Spleen (tissue), 11 donors: ENCODE measurements around the gene YPEL3. TPM values are rescaled to one million over a fixed set of nuclear protein-coding genes. Genes with fewer than 3 reads are reported as not detected.
A peak's percentile ranks its signal among the peaks of the same experiment; 100 is the strongest.

Source experiments
- DNase-seq: peaks from one replicate; pipeline ENCODE4 v3.0.0-alpha.2; 2020
- H3K27ac ChIP-seq, 8 donors: fragments of 200-600 bp; sonication (generic) in 7 of 8; 1 replicate in 4 of 8; 2 replicates in 4 of 8; pipeline versions ENCODE4 v1.5.0 to v1.8.0; 2016 to 2021; ENCODE audit warnings: inconsistent platforms in 4 of 8, mild to moderate bottlenecking in 4 of 8, moderate library complexity in 1 of 8
- H3K27me3 ChIP-seq, 7 donors: fragments of 200-600 bp; sonication (generic) in 6 of 7; replicated peaks in 1 of 7; 1 replicate in 4 of 7; 2 replicates in 3 of 7; pipeline versions ENCODE4 v1.5.0 to v1.8.0; 2016 to 2021; ENCODE audit warnings: inconsistent platforms in 3 of 7, mild to moderate bottlenecking in 1 of 7
- H3K36me3 ChIP-seq, 6 donors: fragments of 200-600 bp; sonication (generic) in 5 of 6; 1 replicate in 4 of 6; 2 replicates in 2 of 6; pipeline versions ENCODE4 v1.5.0 to v1.8.0; 2016 to 2021; ENCODE audit warnings: inconsistent platforms in 2 of 6
- H3K4me1 ChIP-seq, 6 donors: fragments of 200-600 bp; sonication (generic) in 5 of 6; 1 replicate in 3 of 6; 2 replicates in 3 of 6; pipeline versions ENCODE4 v1.5.0 to v1.8.0; 2016 to 2021; ENCODE audit warnings: inconsistent platforms in 3 of 6
- H3K4me3 ChIP-seq, 8 donors: fragments of 200-600 bp; sonication (generic) in 7 of 8; 1 replicate in 4 of 8; 2 replicates in 4 of 8; pipeline versions ENCODE4 v1.5.0 to v1.8.0; 2016 to 2021; ENCODE audit warnings: inconsistent platforms in 4 of 8, mild to moderate bottlenecking in 4 of 8, moderate library complexity in 2 of 8
- H3K9me3 ChIP-seq, 8 donors: fragments of 200-600 bp; sonication (generic) in 7 of 8; 1 replicate in 4 of 8; 2 replicates in 4 of 8; pipeline versions ENCODE4 v1.5.0 to v1.8.0; 2016 to 2021; ENCODE audit warnings: inconsistent platforms in 4 of 8
- POLR2A ChIP-seq, 3 donors: fragments of 450-650 bp; IDR thresholded peaks; one replicate each; pipeline ENCODE4 v1.5.1; 2017; ENCODE audit warnings: antibody characterized with exemption in 3 of 3, mild to moderate bottlenecking in 1 of 3
- POLR2AphosphoS5 ChIP-seq, 3 donors: sonication (generic); formaldehyde crosslinking; IDR thresholded peaks; one replicate each; pipeline ENCODE4 v1.5.1; 2017; ENCODE audit warnings: antibody characterized with exemption in 3 of 3
- WGBS, 5 donors: extraction: QIAGEN DNeasy Blood & Tissue Kit in 3 of 5; methylation state at CpG; one replicate each; pipeline versions ENCODE4 v1.1.5 to v1.1.7; 2013 to 2018; 5-methylcytosine and 5-hydroxymethylcytosine counted together
- intact Hi-C: fragments of 100-400 bp; cut with DNase I; formaldehyde crosslinking; loops from one replicate; pipeline ENCODE4 v1.15.0; 2023; ENCODE audit warnings: low total_unique reads
- polyA plus RNA-seq, 3 donors: library from polyadenylated mRNA; stranded (reverse); fragments of 200-250 nt; gene quantifications; one replicate each; pipeline ENCODE4 v1.2.1, GENCODE V29; 2013
- total RNA-seq, 7 donors: library from RNA; depleted of rRNA in 3 of 7; stranded (reverse); fragments of >200 nt in 3 of 7; fragmentation: NEBNext Ultra II Directional in 4 of 7; extraction: Animal tissue kit (Norgen Biotek cat#: 25700) in 4 of 7; gene quantifications; one replicate each; pipeline versions ENCODE4 v1.1.0 to v1.2.1, GENCODE V29; 2016 to 2021
- TF ChIP-seq, protein P1 (sequence below), 11 experiments: fragments of 200-600 bp in 7 of 11; fragments of 450-650 bp in 4 of 11; sonication (generic) in 4 of 11; IDR thresholded peaks in 8 of 11; conservative IDR thresholded peaks in 3 of 11; 1 replicate in 7 of 11; 2 replicates in 4 of 11; pipeline versions ENCODE4 v1.4.0 to v1.8.0; 2016 to 2021; ENCODE audit warnings: antibody characterized with exemption in 11 of 11, inconsistent platforms in 4 of 11, mild to moderate bottlenecking in 1 of 11
- donor health status: healthy with polysubstance abuse.
- donor health status: DM: no; HTN: no; CAD: no; lungs with moderate emphysema.
- donor health status: DM: no; HTN: no; CAD: no.
- donor health status: Bipolar disorder and iron deficiency.
- donor health status: healthy.
- donor health status: DM: no; HTN: no; CAD: no.
- donor health status: DM: yes; HTN: yes; CAD: no.

Gene YPEL3
- total and polyA plus RNA-seq, 10 donors, result 108 to 234 (median 143) TPM

DNA sequence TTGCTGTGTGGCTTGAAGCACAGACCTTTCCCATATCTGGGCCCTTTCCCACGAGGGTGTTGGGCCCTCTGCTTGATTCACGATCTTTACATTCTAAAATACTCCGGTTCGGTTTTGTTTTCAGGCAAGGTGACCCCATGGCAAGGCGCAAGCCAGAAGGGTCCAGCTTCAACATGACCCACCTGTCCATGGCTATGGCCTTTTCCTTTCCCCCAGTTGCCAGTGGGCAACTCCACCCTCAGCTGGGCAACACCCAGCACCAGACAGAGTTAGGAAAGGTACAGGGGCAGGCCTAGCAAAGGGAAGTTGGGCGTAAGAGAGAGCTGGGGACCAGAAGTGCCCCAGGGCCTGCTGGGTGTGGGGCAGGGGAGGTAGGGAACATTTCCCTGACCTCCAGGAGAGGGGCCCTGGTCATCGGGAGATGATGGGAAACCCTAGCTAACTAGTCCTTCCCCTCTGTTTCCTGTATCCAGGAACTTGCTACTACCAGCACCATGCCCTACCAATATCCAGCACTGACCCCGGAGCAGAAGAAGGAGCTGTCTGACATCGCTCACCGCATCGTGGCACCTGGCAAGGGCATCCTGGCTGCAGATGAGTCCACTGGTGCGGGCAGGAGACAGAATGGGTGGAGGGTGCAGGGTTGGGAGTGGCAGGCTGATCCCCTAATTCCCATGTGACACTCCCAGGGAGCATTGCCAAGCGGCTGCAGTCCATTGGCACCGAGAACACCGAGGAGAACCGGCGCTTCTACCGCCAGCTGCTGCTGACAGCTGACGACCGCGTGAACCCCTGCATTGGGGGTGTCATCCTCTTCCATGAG is 29.0 kb downstream of the YPEL3 start:
- H3K4me1 ChIP-seq, result peaks cover 33 to 78% (median 62%) of the 10 kb centered on the region in 6 donors
- 56 to 70% (median 64%) methylated on average over 16 to 21 of the region's 21 CpGs for WGBS, 5 donors
- no peaks in the 10 kb centered on the region for H3K9me3 ChIP-seq
- intact Hi-C loops, result no loop called here
- no peaks in the 10 kb centered on the region for H3K27me3 ChIP-seq
- H3K27ac ChIP-seq, result peak overlapping the region; percentile 93 to 100 (median 98)
- H3K36me3 ChIP-seq, result peaks cover 10 to 54% (median 51%) of the 10 kb centered on the region in 6 donors
- TF ChIP-seq POLR2A (IDR thresholded peaks at IDR 0.05) (no peak), POLR2AphosphoS5 (IDR thresholded peaks at IDR 0.05) (peak in 1 of 3 donors; percentile 35)
- H3K4me3 ChIP-seq, result peak overlapping the region; percentile 65 to 99 (median 90)
- no peak for DNase-seq

DNA sequence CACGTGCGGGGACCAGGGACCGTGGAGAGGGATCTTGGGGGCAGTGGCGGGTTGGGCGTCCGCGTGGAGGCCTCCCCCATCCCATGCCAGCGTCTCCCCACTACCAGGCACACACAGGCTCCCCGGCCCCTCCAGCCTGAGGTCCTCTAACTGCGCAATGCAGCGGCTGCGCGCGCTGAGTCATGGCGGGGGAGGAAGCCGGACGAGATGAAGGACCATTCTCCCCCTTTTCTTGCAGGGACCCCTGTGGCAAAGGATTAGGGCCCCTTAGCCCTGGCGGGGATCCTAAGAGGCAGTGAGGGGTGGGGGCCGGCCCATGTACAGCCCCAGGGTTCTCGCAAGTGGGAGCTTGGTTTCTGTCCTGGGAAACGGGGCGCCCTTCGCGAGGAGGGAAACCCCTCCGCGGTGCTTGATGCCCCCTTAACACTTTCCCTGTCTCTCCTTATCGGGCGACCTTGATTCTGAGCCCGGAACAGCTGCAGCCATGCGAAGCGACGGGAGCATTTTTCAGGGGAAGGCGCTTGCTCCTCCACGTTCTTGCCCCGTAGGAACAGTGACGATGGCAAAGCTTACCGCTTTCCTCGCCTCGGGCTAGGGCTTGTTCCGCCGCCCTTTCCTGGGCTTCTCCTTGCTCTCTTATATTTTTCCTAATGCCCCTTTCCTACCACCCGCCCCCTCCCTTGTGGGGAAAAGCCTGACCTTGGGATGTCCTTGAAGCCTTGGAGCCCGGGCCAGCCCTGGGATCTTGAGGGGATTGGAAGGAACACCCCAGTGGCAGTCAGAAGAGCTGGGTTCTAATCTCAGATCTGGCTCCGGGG is 29.9 kb downstream of the YPEL3 start:
- peaks cover 10 to 46% (median 43%) of the 10 kb centered on the region in 6 donors for H3K36me3 ChIP-seq
- H3K4me3 ChIP-seq, result peak overlapping the region; percentile 65 to 99 (median 90)
- intact Hi-C loops, result no loop called here
- no peaks in the 10 kb centered on the region for H3K27me3 ChIP-seq
- no peak for DNase-seq
- 1 to 2% (median 1%) methylated on average over 33 to 44 of the region's 44 CpGs for WGBS, 5 donors
- peak overlapping the region; percentile 93 to 100 (median 98) for H3K27ac ChIP-seq
- peaks cover 33 to 74% (median 61%) of the 10 kb centered on the region in 6 donors for H3K4me1 ChIP-seq
- TF ChIP-seq, protein P1, sequence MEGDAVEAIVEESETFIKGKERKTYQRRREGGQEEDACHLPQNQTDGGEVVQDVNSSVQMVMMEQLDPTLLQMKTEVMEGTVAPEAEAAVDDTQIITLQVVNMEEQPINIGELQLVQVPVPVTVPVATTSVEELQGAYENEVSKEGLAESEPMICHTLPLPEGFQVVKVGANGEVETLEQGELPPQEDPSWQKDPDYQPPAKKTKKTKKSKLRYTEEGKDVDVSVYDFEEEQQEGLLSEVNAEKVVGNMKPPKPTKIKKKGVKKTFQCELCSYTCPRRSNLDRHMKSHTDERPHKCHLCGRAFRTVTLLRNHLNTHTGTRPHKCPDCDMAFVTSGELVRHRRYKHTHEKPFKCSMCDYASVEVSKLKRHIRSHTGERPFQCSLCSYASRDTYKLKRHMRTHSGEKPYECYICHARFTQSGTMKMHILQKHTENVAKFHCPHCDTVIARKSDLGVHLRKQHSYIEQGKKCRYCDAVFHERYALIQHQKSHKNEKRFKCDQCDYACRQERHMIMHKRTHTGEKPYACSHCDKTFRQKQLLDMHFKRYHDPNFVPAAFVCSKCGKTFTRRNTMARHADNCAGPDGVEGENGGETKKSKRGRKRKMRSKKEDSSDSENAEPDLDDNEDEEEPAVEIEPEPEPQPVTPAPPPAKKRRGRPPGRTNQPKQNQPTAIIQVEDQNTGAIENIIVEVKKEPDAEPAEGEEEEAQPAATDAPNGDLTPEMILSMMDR (IDR thresholded peaks at IDR 0.05 in 8 of 11, conservative IDR thresholded peaks at IDR 0.05 in 3 of 11), result peak in 1 of 11 experiments; percentile 1
- TF ChIP-seq POLR2A (IDR thresholded peaks at IDR 0.05), result no peak
- H3K9me3 ChIP-seq, result no peaks in the 10 kb centered on the region

DNA sequence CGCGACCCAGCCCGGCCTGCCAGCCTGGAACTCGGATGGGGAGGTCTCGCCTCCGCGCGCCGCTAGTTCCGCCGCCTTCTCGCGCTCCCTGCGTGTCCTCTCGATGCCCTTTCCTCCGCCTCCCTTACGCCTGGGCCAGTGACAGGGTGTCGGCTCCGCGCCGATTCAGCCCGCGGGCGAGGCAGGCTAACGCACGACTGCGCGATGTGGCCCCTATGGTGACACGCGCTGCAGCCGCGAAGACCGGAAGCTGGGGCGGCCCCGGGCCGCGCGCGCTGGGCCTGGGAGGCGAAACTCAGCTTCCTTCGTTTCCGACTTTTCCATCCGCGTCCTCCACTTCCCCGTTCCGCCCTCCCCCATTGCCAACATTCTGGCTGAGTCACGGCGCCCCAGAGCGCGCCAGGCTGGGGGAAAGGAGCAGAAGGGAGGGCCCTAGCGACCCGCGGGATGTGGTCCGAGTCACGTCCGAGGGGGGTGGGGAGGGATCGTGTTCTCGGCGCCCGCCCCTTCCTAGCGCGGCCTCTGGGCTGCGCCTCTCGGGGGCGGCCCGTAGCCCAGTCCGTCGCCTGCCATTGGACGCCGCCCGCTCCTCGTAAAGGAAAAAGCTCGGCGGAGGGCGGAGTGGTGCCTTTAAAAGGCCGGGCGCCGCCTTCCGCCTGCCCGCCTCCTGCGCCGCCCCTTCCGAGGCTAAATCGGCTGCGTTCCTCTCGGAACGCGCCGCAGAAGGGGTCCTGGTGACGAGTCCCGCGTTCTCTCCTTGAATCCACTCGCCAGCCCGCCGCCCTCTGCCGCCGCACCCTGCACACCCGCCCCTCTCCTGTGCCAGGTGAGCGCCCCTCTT is 30.7 kb downstream of the YPEL3 start, which contains the start of gene ALDOA:
ALDOA (plus strand) TSS at position 659 of the 841 bp plus-strand sequence. CDS start 1,138 bp downstream, outside the sequence.
- Histone ChIP-seq H3K9me3 (no peaks in the 10 kb centered on the region), H3K4me1 (peaks cover 33 to 66% (median 56%) of the 10 kb centered on the region in 6 donors), H3K27me3 (no peaks in the 10 kb centered on the region), H3K27ac (peak within 1 kb of the TSS; percentile 93 to 100 (median 98)), H3K36me3 (peaks cover 10 to 38% (median 34%) of the 10 kb centered on the region in 6 donors), H3K4me3 (peak within 1 kb of the TSS; percentile 65 to 99 (median 90))
- DNase-seq, result peak; percentile 99
- 0 to 1% (median 0%) methylated on average over 57 to 99 of the region's 99 CpGs for WGBS, 5 donors
- intact Hi-C loops, result no loop called here
- peak; percentile 97 to 99 (median 98) for TF ChIP-seq POLR2AphosphoS5 (IDR thresholded peaks at IDR 0.05)
- TF ChIP-seq, protein P1 (IDR thresholded peaks at IDR 0.05 in 8 of 11, conservative IDR thresholded peaks at IDR 0.05 in 3 of 11), result peak in 6 of 11 experiments; percentile 12 to 52 (median 30)
- peak; percentile 57 to 94 (median 94) for TF ChIP-seq POLR2A (IDR thresholded peaks at IDR 0.05)

DNA sequence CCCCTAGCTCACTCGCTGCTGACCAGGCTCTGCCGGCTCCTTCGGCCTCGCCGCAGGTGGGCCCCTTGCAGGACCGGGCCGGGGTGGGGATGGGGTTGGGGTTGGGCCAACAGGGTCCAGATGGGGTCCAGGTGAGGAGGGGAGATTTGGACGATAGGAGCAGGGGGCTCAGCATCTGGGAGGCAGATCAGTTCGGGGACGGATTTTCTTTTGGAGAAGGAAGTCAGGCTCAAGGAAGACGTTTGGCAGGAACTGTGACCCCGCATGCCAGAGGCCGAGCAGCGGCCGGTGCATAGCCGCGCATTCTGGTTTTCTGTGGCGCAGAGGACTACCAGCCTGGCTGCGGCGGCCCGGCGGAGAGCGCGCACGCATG is 31.3 kb downstream of the YPEL3 start:
- no peaks in the 10 kb centered on the region for H3K27me3 ChIP-seq
- peak overlapping the region; percentile 65 to 99 (median 90) for H3K4me3 ChIP-seq
- H3K4me1 ChIP-seq, result peaks cover 33 to 60% (median 50%) of the 10 kb centered on the region in 6 donors
- peaks cover 8 to 32% (median 28%) of the 10 kb centered on the region in 6 donors for H3K36me3 ChIP-seq
- H3K27ac ChIP-seq, result peak overlapping the region; percentile 93 to 100 (median 98)
- no peaks in the 10 kb centered on the region for H3K9me3 ChIP-seq
- intact Hi-C loops, result no loop called here
- DNase-seq, result no peak
- WGBS, 5 donors, result 0% methylated on average over 24 to 25 of the region's 25 CpGs
- TF ChIP-seq POLR2A (IDR thresholded peaks at IDR 0.05) (no peak), POLR2AphosphoS5 (IDR thresholded peaks at IDR 0.05) (no peak)
- TF ChIP-seq, protein P1 (IDR thresholded peaks at IDR 0.05 in 8 of 11, conservative IDR thresholded peaks at IDR 0.05 in 3 of 11), result no peak
